SW 1271 (cell line): ENCODE results near the gene KIAA1614.

Experiments
- DNase-seq, 2 experiments: peaks; one replicate each; lab custom pipeline; 2025; lab: John Stamatoyannopoulos, UW

KIAA1614 gene

GRCh38 chr1:180912801-180913565 is at the start of gene KIAA1614:
Gene KIAA1614, plus strand, starts transcription at chr1:180912897. Its CDS starts 347 bp downstream, at chr1:180913244.
- no peak for DNase-seq

GRCh38 chr1:180863158-180863775 is 49.4 kb upstream of the KIAA1614 start:
- peak in 1 of 2 experiments; percentile 12 for DNase-seq

DNA sequence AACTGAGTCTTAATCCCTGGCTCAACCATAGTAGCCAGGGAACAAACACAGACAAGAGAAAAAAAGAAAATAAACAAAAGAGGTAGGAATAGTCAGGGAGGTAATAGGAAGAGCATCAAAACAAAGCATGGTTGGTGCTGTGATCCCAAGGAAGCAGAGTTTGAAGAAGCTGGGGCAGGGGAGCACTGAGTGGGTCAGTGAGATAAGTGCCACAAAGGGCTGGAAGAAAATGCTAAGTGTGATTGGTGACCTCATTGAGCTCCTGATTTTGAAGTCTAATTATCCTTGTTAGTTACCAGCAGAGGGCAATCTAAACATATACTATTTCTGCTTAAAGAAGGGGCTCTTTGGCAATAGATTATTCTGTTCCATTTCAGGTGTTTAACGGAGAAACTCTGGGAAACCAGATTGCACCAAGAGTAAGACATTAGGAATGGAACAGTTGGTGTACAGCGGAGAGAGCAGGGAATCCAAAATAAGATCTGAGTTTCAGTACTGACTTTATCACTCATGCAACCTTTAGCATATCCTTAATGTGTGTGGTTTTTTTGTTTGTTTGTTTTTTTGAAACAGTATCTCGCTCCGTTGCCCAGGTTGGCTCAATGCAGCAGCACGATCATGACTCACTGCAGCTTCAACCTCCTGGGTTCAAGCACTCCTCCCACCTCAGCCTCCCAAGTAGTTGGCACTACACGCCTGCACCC is 30.7 kb upstream of the KIAA1614 start:
- DNase-seq, result peak in 1 of 2 experiments; percentile 30

DNA sequence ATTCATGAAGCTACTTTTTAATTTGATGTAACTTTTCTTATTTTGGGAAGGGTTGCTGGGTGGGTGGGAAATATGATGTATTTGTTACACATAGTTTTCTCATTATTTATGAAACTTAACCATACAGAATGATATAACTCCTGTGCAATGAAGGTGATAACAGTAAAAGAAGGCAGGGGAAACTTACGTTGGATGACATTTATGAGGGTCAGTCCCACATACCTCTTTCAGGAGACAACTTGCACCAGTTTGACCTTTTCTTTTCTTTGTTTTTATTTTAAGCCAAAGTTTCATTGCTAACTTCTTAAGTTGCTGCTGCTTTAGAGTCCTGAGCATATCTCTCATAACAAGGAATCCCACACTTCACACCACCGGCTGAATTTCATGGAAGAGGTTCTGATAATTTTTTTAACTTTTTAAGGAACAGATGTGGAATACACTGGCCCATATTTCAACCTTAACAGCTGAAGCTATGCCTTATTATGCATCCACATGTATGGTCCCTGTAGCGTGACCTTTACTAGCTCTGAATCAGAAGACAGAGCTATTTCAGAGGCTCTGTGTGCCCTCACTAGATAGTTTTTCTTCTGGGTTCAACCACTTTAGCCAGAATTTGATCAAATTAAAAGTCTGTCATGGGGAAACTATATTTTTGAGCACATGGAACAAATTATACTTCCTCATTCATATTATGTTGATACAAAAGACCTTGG is 28.0 kb upstream of the KIAA1614 start:
- DNase-seq, result no peak

DNA sequence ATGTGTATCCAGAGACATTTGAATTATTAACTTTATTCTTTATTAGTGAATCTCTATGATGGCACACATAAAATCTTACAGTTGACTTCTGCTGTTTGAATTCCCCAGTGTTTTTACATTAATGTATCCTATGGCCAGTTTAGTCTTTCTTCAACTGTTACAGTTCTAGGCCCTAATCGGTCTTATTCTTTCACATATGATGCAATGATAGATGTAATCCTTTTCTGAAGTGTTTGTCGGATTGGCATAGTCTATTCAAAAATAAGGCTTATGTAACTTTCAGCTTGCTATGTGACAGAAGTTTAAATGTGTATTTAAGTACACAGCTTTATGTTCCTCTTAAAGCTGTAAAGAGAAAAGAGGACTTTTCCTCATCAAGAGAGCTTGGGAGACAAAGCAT is 26.4 kb upstream of the KIAA1614 start:
- no peak for DNase-seq

GRCh38 chr1:180887841-180888240 is 24.9 kb upstream of the KIAA1614 start:
- no peak for DNase-seq

- DNase-seq, result no peak
Observed at GRCh38 chr1:180888870-180889269, 23.8 kb upstream of the KIAA1614 start.

DNA sequence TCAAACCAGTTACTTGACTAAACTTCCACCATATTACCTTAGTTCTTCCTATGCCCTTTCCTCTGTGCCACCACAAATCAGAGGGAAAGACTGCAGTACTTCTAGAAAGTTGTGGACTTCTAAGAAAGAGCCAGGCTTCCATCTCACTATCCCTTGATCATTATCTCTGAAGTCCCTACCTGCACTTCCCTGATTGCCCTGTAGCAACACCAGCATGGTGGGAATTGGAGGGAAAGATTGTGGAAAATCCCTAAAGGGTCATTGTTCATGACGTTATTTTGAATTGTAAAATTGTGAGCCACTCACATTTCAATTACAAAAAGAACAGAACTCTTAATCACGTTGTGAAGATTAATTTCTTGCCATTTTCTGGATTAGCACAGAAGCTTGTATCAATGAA is 23.4 kb upstream of the KIAA1614 start:
- DNase-seq, result no peak

- no peak for DNase-seq
Observed at GRCh38 chr1:180892272-180892671, 20.4 kb upstream of the KIAA1614 start.

- DNase-seq, result no peak
Observed at GRCh38 chr1:180892675-180893074, 20.0 kb upstream of the KIAA1614 start.

GRCh38 chr1:180893614-180894013 is 19.1 kb upstream of the KIAA1614 start:
- no peak for DNase-seq

DNA sequence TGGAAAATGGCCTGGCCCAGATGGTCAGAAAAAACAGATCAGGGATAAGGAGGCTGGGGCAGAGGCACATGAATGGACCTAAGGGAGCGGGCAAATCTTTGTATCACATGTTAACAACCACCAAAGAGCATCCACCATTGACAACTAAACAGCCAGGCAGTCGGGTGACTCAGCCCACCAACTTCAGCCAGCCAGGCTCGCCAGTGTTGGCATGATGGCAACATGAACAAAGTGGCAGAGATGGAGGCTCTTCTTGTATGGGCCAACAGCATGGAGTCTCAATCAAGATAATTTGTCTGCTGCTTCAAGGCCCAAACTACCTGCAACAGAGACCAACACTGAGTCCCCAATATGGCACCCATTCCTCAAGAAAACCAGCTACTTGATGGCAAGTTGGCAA is 16.5 kb upstream of the KIAA1614 start:
- DNase-seq, result no peak

- DNase-seq, result no peak
Observed at GRCh38 chr1:180898441-180899219, 14.1 kb upstream of the KIAA1614 start.

- no peak for DNase-seq
Observed at GRCh38 chr1:180899262-180899661, 13.4 kb upstream of the KIAA1614 start.

DNA sequence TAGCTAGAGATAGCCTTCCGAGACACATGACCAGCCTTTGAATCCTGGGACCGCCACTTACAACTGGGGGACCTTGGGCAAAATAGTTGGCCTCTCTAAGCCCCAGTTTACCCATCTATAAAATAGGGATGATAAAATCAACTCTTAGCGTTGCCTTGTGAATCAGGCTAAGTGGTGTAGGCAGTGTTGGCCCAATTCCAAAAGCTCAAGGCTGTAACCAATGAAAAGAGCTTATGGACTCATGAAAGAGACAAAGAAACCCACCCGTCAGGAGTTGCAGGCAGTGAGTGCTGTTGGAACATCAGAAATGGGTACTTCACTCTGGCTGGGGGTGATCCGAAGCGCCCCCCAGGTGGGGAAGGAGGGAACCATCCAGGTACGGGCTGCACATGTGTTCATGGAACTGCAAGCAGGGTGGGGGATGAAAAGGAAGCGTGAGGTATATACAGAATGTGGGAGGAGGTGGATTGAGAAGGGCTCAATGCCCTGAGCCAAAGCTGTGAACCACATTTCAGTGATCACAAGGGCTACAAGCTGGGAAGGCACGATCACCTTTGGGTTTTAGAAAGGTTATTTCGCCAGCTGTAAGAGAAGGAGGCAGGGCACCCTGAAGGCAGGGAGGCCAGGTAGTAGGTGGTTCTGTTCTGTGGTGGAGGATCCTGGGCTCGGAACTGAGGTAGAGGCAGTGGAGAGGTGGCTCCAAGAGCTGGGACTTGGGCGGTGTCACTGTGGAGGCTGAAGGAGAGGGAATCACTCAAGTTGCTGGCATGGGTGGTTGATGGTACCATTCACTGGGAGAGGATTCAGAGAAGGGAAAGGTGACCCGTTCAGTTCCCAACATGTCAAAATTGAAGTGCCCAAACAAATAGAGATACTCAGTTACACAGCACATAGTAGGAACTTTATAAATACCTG is 11.4 kb upstream of the KIAA1614 start:
- DNase-seq, result no peak

DNA sequence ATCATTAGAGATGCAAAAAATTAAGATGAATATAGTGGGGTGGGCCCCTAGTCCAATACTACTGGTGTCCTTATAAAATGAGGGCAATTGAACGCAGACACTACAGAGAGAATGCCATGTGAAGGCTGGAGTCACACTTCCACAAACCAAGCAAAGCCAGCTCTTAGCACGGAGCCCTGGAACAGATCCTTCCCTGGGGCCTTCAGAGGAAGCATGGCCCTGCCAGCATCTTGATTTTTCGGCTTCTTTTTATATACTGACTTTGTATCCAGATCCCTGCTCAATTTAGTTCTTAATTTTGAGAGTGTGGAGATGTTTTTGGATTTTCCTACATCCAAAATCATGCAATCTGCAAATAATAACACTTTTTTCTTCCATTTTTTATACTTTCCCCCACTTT is 10.2 kb upstream of the KIAA1614 start:
- no peak for DNase-seq

GRCh38 chr1:180905927-180906326 is 6.8 kb upstream of the KIAA1614 start:
- DNase-seq, result no peak

DNA sequence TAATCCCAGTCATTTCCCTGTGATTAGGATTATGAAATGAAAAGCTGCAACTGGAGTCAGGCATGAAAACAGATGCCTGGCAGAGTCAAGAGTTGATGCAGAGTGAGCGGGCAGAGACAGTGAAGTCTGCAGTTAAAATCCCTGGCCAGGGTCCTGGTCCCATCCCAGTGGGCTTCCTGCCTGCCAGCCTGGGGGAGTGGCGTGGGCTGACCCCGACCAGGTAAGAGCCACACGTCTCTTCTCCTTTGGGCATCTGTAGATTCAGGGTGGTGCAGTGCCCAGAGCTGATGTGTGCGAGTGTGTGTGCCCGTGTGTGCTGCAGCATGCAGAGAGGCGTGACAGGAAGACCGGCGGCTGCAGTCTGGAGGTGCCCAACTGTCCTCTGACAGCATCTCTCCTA is 6.2 kb upstream of the KIAA1614 start:
- DNase-seq, result no peak

- no peak for DNase-seq
Observed at GRCh38 chr1:180907313-180908055, 5.2 kb upstream of the KIAA1614 start.
